ENCODE results near the gene FASN. TPM values are rescaled to one million over a fixed set of nuclear protein-coding genes. Genes with fewer than 3 reads are reported as not detected.

The FASN gene
- total RNA-seq, 3 donors from 2014 or later (not counting 1 experiment from before 2014, with no cell fraction given) = 53.8 to 56.2 (median 54.0) TPM

- no peaks in the 10 kb centered on the region for H3K27me3 Mint-ChIP-seq (ENCODE audit: low read depth in 2 of 2)
- no peaks in the 10 kb centered on the region for H3K36me3 ChIP-seq (ENCODE audit: control insufficient read depth, insufficient read depth, low read length)
- no peak for TF ChIP-seq CTCF (IDR thresholded peaks at IDR 0.05)
- H3K9me3 Mint-ChIP-seq = no peaks in the 10 kb centered on the region
- ATAC-seq = no peak
- peaks cover 0 to 11% of the 10 kb centered on the region in 2 donors for H3K4me1 Mint-ChIP-seq
- no peak overlapping the region for H3K4me3 ChIP-seq (ENCODE audit: low read length)
- H3K27ac ChIP-seq (ENCODE audit: low read length) = no peak overlapping the region
- peaks cover 10% of the 10 kb centered on the region for H3K4me1 ChIP-seq (ENCODE audit: control insufficient read depth, insufficient read depth, low read length)
- H3K36me3 Mint-ChIP-seq = no peaks in the 10 kb centered on the region
- intact Hi-C loops (cut with micrococcal nuclease) = no loop called here
- H3K4me3 Mint-ChIP-seq = no peak overlapping the region
- H3K9me3 ChIP-seq (ENCODE audit: control insufficient read depth, insufficient read depth, low read length) = no peaks in the 10 kb centered on the region
- DNase-seq = no peak
- no peak overlapping the region for H3K27ac Mint-ChIP-seq
- no peaks in the 10 kb centered on the region for H3K27me3 ChIP-seq (ENCODE audit: control insufficient read depth, insufficient read depth, low read length)
- 96% methylated on average over 21 of the region's 21 CpGs for WGBS (ENCODE audit: insufficient coverage)
Observed at GRCh38 chr17:82046903-82047302, 51.1 kb downstream of the FASN start.

- intact Hi-C loops (cut with micrococcal nuclease) = no loop called here
- H3K27me3 Mint-ChIP-seq (ENCODE audit: low read depth in 2 of 2) = no peaks in the 10 kb centered on the region
Observed at GRCh38 chr17:82045936-82046484, 52.0 kb downstream of the FASN start.

DNA sequence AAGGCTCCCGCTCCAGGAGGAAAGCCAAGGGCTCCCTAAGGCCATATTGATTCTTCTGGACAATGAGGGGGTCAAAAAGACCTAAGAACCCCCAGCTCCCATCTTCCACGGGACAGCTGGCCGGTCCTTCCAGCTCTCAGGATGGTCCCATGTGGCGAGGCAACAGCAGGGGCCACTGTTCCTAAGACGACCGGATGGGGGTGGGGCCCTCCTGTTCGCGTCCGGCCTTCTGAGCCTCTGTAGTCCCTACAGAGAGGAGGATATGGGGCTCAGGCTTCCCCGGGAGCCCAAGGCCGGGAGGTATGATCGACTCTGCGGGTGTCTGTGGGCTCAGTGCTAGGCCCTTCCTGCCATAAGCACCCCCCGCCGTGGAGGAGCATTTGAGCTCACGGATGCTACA, 54.5 kb downstream of the FASN start:
- no peak overlapping the region for H3K27ac ChIP-seq (ENCODE audit: low read length)
- no peaks in the 10 kb centered on the region for H3K36me3 Mint-ChIP-seq
- H3K9me3 ChIP-seq (ENCODE audit: control insufficient read depth, insufficient read depth, low read length) = no peaks in the 10 kb centered on the region
- no peak overlapping the region for H3K4me3 ChIP-seq (ENCODE audit: low read length)
- no peaks in the 10 kb centered on the region for H3K9me3 Mint-ChIP-seq
- intact Hi-C loops (cut with micrococcal nuclease) = no loop called here
- DNase-seq = no peak
- H3K27ac Mint-ChIP-seq = no peak overlapping the region
- H3K4me3 Mint-ChIP-seq = no peak overlapping the region
- no peaks in the 10 kb centered on the region for H3K27me3 ChIP-seq (ENCODE audit: control insufficient read depth, insufficient read depth, low read length)
- ATAC-seq = no peak
- no peak for TF ChIP-seq CTCF (IDR thresholded peaks at IDR 0.05)
- H3K36me3 ChIP-seq (ENCODE audit: control insufficient read depth, insufficient read depth, low read length) = no peaks in the 10 kb centered on the region
- 88% methylated on average over 16 of the region's 16 CpGs for WGBS (ENCODE audit: insufficient coverage)
- no peaks in the 10 kb centered on the region for H3K4me1 Mint-ChIP-seq
- no peaks in the 10 kb centered on the region for H3K4me1 ChIP-seq (ENCODE audit: control insufficient read depth, insufficient read depth, low read length)
- no peaks in the 10 kb centered on the region for H3K27me3 Mint-ChIP-seq (ENCODE audit: low read depth in 2 of 2)

More at GRCh38 chr17:82045936-82046484, 52.0 kb downstream of the FASN start:
- Histone ChIP-seq H3K27me3 (ENCODE audit: control insufficient read depth, insufficient read depth, low read length) (no peaks in the 10 kb centered on the region), H3K36me3 (ENCODE audit: control insufficient read depth, insufficient read depth, low read length) (no peaks in the 10 kb centered on the region), H3K27ac (ENCODE audit: low read length) (no peak overlapping the region), H3K4me1 (ENCODE audit: control insufficient read depth, insufficient read depth, low read length) (peaks cover 9% of the 10 kb centered on the region), H3K9me3 (ENCODE audit: control insufficient read depth, insufficient read depth, low read length) (no peaks in the 10 kb centered on the region), H3K4me3 (ENCODE audit: low read length) (no peak overlapping the region)
- DNase-seq (no peak), ATAC-seq (no peak)
- no peaks in the 10 kb centered on the region for H3K36me3 Mint-ChIP-seq
- H3K4me1 Mint-ChIP-seq = peaks cover 0 to 10% of the 10 kb centered on the region in 2 donors
- no peak for TF ChIP-seq CTCF (IDR thresholded peaks at IDR 0.05)
- H3K9me3 Mint-ChIP-seq = no peaks in the 10 kb centered on the region
- no peak overlapping the region for H3K27ac Mint-ChIP-seq
- 91% methylated on average over 14 of the region's 14 CpGs for whole genome bisulfite sequencing (ENCODE audit: insufficient coverage)
- no peak overlapping the region for H3K4me3 Mint-ChIP-seq

DNA sequence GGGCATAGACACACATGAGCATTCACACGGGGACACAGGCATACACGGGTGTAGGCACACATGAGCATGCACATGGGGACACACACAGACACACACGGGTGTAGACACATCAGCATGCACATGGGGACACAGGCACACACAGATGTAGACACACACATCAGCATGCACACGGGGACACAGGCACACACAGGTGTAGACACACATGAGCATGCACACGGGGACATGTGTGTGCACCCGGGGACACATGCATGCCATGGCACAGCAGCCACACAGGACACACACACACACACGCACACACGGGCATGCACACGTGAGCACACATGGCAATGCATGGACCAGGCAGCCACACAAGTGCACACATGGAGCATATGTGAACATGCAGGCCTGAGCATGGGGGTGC, 55.4 kb downstream of the FASN start:
- no peaks in the 10 kb centered on the region for H3K36me3 ChIP-seq (ENCODE audit: control insufficient read depth, insufficient read depth, low read length)
- H3K9me3 Mint-ChIP-seq = no peaks in the 10 kb centered on the region
- no peaks in the 10 kb centered on the region for H3K27me3 ChIP-seq (ENCODE audit: control insufficient read depth, insufficient read depth, low read length)
- no peak for TF ChIP-seq CTCF (IDR thresholded peaks at IDR 0.05)
- no peak for DNase-seq
- no peaks in the 10 kb centered on the region for H3K27me3 Mint-ChIP-seq (ENCODE audit: low read depth in 2 of 2)
- no peak overlapping the region for H3K4me3 ChIP-seq (ENCODE audit: low read length)
- H3K4me1 ChIP-seq (ENCODE audit: control insufficient read depth, insufficient read depth, low read length) = peaks cover 6% of the 10 kb centered on the region
- no peak overlapping the region for H3K27ac ChIP-seq (ENCODE audit: low read length)
- no peaks in the 10 kb centered on the region for H3K9me3 ChIP-seq (ENCODE audit: control insufficient read depth, insufficient read depth, low read length)
- H3K4me1 Mint-ChIP-seq = peaks cover 5% of the 10 kb centered on the region in 2 donors
- no peak overlapping the region for H3K27ac Mint-ChIP-seq
- H3K36me3 Mint-ChIP-seq = no peaks in the 10 kb centered on the region
- 86% methylated on average over 9 of the region's 9 CpGs for WGBS (ENCODE audit: insufficient coverage)
- no peak for ATAC-seq
- intact Hi-C loops (cut with micrococcal nuclease) = no loop called here
- H3K4me3 Mint-ChIP-seq = no peak overlapping the region
